ENCODE measurements around the gene ZBTB20. TPM values are rescaled to one million over a fixed set of nuclear protein-coding genes. Genes with fewer than 3 reads are reported as not detected.

ZBTB20 gene
- total RNA-seq, 6 donors from 2014 or later = 40.0 to 150 (median 65.8) TPM

- WGBS, 2 donors = 1% methylated on average over 39 to 43 of the region's 54 CpGs
Observed at GRCh38 chr3:115147329-115148141, 447 bp upstream of the ZBTB20 start.

GRCh38 chr3:115146032-115146417 is 1.1 kb downstream of the ZBTB20 start:
- WGBS, 2 donors = 0 to 1% methylated on average over 9 of the region's 9 CpGs
- Histone ChIP-seq H3K4me1 (peaks cover 0 to 12% (median 9%) of the 10 kb centered on the region in 4 donors), H3K27ac (peak overlapping the region; percentile 95 to 99 (median 98)), H3K4me3 (peak overlapping the region; percentile 68 to 87 (median 80)), H3K9me3 (no peaks in the 10 kb centered on the region), H3K27me3 (no peaks in the 10 kb centered on the region), H3K36me3 (no peaks in the 10 kb centered on the region)
- ATAC-seq (ENCODE audit: low FRiP score in 2 of 2) (peak in 1 of 2 donors; percentile 45), DNase-seq (peak in 1 of 2 donors; percentile 63)
- peak in 2 of 4 donors; percentile 9 to 29 for TF ChIP-seq POLR2A (IDR thresholded peaks at IDR 0.05)
- no peak for TF ChIP-seq CTCF (IDR thresholded peaks at IDR 0.05)
- TF ChIP-seq POLR2AphosphoS5 (IDR thresholded peaks at IDR 0.05) = peak; percentile 41 to 54

More at GRCh38 chr3:115147329-115148141, 447 bp upstream of the ZBTB20 start:
- H3K36me3 ChIP-seq = no peaks in the 10 kb centered on the region
- ATAC-seq (ENCODE audit: low FRiP score in 2 of 2) = peak; percentile 91 to 97
- no peaks in the 10 kb centered on the region for H3K9me3 ChIP-seq
- peak overlapping the region; percentile 95 to 99 (median 98) for H3K27ac ChIP-seq
- H3K4me3 ChIP-seq = peak overlapping the region; percentile 31 to 87 (median 76)
- peaks cover 0 to 12% (median 9%) of the 10 kb centered on the region in 4 donors for H3K4me1 ChIP-seq
- H3K27me3 ChIP-seq = no peaks in the 10 kb centered on the region
- TF ChIP-seq POLR2A (IDR thresholded peaks at IDR 0.05) (peak in 3 of 4 donors; percentile 89 to 92 (median 91)), POLR2AphosphoS5 (IDR thresholded peaks at IDR 0.05) (peak; percentile 77 to 93), EP300 (IDR thresholded peaks at IDR 0.05) (peak in 1 of 4 donors; percentile 3), CTCF (IDR thresholded peaks at IDR 0.05) (peak in 2 of 6 experiments; percentile 5 to 35)
- peak; percentile 98 to 99 for DNase-seq

GRCh38 chr3:115141033-115141757 is 5.9 kb downstream of the ZBTB20 start:
- no peak overlapping the region for H3K4me3 ChIP-seq
- no peak for ATAC-seq (ENCODE audit: low FRiP score in 2 of 2)
- H3K4me1 ChIP-seq = peaks cover 0 to 6% (median 6%) of the 10 kb centered on the region in 4 donors
- TF ChIP-seq CTCF (IDR thresholded peaks at IDR 0.05) (no peak), POLR2AphosphoS5 (IDR thresholded peaks at IDR 0.05) (no peak), POLR2A (IDR thresholded peaks at IDR 0.05) (no peak), EP300 (IDR thresholded peaks at IDR 0.05) (no peak)
- H3K27me3 ChIP-seq = no peaks in the 10 kb centered on the region
- no peak for DNase-seq
- H3K27ac ChIP-seq = no peak overlapping the region
- no peaks in the 10 kb centered on the region for H3K9me3 ChIP-seq
- no peaks in the 10 kb centered on the region for H3K36me3 ChIP-seq

- Histone ChIP-seq H3K27ac (no peak overlapping the region), H3K27me3 (no peaks in the 10 kb centered on the region), H3K36me3 (no peaks in the 10 kb centered on the region), H3K4me1 (no peaks in the 10 kb centered on the region), H3K4me3 (no peak overlapping the region), H3K9me3 (no peaks in the 10 kb centered on the region)
- no peak for ATAC-seq (ENCODE audit: low FRiP score in 2 of 2)
- WGBS, 2 donors = 96 to 97% methylated on average over 1 of the region's 1 CpG
- no peak for TF ChIP-seq POLR2A (IDR thresholded peaks at IDR 0.05)
- no peak for TF ChIP-seq POLR2AphosphoS5 (IDR thresholded peaks at IDR 0.05)
- TF ChIP-seq CTCF (IDR thresholded peaks at IDR 0.05) = no peak
- no peak for TF ChIP-seq EP300 (IDR thresholded peaks at IDR 0.05)
- no peak for DNase-seq
Observed at GRCh38 chr3:115139072-115139471, 8.0 kb downstream of the ZBTB20 start.
